GM12873 (cell line): ENCODE results near the gene TBC1D17.

Experiments
- CTCF ChIP-seq: IDR thresholded peaks from 2 replicates; pipeline ENCODE4 v1.5.1; 2012; ENCODE audit warnings: low read depth, mild to moderate bottlenecking, moderate library complexity, low read length, control low read depth; ENCODE audit not compliant: insufficient read depth; ENCODE audit errors: missing control alignments

Gene TBC1D17

GRCh38 chr19:49835562-49835961 is 41.9 kb upstream of the TBC1D17 start:
- no peak for TF ChIP-seq CTCF

DNA sequence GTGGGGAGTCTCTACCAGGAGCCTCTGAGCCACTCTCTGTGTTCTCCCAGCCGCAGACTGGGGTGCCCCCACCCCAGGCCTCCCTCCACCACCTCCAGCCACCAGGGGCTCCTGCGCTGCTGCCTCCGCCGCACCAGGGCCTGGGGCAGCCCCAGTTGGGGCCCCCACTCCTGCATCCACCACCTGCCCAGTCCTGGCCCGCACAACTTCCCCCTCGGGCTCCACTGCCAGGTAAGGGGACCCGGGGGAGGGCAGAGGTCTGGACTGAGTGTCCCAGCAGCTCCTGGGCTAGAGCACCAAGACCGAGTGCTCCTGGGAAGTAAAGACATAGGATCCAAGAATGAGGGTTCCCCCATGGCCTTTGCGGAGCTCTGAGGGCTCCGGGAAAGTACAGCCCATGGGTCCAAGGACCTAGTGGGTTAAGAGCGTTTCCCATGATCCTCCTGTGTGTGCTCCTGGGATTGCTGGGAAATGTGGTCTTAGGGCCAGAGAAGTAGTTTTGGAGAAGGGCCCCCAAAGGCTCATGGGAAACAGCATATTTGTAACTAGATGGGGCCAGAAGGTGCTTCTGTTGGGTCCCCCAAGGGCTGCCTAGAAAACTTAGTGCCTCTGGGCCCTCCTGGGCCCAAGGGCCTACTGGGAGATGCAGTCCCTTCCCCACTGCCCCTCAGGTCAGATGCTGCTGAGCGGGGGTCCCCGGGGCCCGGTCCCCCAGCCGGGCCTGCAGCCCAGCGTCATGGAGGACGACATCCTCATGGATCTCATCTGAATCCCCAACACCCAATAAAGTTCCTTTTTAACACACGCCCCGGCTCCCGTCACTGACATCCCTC is 41.1 kb upstream of the TBC1D17 start:
- no peak for TF ChIP-seq CTCF

GRCh38 chr19:49837009-49837310 is 40.5 kb upstream of the TBC1D17 start:
- no peak for TF ChIP-seq CTCF

- no peak for TF ChIP-seq CTCF
Measured at GRCh38 chr19:49837425-49837824, 40.1 kb upstream of the TBC1D17 start.

GRCh38 chr19:49838885-49839588 is 38.5 kb upstream of the TBC1D17 start:
- TF ChIP-seq CTCF: no peak

GRCh38 chr19:49839713-49840112 is 37.8 kb upstream of the TBC1D17 start:
- TF ChIP-seq CTCF: no peak

- TF ChIP-seq CTCF: no peak
Measured at GRCh38 chr19:49840321-49840720, 37.2 kb upstream of the TBC1D17 start.
